Embryonic facial prominence (tissue), 1 donor: ENCODE data around the gene DNAJC3.

ENCODE experiments used
- DNase-seq: peaks from one replicate; pipeline ENCODE4 v3.0.0-alpha.2; 2016; ENCODE audit errors: extremely low spot score

The DNAJC3 gene

DNA sequence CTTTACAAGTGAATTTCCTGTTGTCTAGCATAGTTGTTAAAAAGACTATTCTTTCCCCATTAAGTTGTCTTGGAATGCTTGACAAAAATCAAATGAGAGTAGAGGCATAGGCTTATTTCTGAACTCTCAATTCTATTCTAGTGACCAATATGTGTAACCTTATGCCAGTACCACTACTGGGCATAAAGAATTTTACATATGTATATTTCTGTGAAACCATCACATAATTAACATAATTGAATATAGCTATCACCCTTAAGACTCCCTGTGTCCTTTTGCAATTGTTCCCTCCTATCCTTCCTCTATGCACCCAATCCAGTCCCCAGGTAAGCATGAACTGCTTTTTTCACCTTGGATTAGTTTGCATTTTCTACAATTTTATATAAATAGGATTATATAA lies 165.0 kb downstream of the DNAJC3 start:
- DNase-seq, result no peak

DNA sequence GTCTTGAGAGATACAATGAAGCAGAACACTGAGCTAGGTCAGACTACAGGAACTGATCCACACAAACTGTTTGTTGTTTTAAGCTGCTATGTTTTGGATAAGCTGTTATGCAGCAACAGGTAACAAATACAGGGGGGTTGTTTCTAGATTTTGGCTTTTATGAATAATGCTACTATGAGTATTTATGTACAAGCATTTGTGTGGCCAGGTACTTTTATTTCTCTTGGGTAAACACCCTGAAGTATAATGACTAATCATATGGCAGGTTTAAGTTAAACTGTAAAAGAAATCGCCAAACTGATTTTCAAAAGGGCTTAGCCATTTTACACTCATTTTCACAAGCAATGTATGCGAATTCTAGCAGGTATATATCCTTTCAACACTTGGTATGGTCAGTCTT lies 166.0 kb downstream of the DNAJC3 start:
- no peak for DNase-seq
